GM12873 (cell line): Measurements from ENCODE around the gene RUFY3.

Source experiments
- TF ChIP-seq, protein P1 (sequence below): IDR thresholded peaks from 2 replicates; pipeline ENCODE4 v1.5.1; 2012; ENCODE audit warnings: low read depth, mild to moderate bottlenecking, moderate library complexity, low read length, control low read depth; ENCODE audit not compliant: insufficient read depth; ENCODE audit errors: missing control alignments

RUFY3 gene

DNA sequence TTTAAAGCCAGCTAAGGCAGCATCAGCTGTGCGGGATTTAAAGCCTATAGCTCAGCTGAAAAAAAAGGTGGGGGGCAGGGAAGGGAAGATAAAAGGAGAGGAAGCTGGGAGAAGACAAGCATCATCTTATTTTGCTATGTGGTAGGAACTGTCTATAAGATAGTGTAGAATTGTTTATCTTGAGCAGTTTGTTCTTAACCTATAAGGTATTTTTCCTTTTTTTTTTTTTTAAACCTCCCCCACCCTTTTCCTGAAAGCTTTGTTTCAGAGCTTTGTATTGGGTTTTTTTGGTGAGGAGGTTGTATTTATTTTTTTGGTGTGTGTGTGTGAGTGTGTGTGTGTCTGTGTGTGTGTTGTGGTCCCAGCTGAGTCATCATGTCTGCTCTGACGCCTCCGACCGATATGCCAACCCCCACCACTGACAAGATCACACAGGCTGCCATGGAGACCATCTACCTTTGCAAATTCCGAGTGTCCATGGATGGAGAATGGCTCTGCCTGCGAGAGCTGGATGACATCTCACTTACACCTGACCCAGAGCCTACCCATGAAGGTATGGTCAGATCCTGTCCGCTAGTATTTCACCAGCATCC is 531 bp downstream of the RUFY3 start:
- TF ChIP-seq, protein P1, sequence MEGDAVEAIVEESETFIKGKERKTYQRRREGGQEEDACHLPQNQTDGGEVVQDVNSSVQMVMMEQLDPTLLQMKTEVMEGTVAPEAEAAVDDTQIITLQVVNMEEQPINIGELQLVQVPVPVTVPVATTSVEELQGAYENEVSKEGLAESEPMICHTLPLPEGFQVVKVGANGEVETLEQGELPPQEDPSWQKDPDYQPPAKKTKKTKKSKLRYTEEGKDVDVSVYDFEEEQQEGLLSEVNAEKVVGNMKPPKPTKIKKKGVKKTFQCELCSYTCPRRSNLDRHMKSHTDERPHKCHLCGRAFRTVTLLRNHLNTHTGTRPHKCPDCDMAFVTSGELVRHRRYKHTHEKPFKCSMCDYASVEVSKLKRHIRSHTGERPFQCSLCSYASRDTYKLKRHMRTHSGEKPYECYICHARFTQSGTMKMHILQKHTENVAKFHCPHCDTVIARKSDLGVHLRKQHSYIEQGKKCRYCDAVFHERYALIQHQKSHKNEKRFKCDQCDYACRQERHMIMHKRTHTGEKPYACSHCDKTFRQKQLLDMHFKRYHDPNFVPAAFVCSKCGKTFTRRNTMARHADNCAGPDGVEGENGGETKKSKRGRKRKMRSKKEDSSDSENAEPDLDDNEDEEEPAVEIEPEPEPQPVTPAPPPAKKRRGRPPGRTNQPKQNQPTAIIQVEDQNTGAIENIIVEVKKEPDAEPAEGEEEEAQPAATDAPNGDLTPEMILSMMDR = no peak

DNA sequence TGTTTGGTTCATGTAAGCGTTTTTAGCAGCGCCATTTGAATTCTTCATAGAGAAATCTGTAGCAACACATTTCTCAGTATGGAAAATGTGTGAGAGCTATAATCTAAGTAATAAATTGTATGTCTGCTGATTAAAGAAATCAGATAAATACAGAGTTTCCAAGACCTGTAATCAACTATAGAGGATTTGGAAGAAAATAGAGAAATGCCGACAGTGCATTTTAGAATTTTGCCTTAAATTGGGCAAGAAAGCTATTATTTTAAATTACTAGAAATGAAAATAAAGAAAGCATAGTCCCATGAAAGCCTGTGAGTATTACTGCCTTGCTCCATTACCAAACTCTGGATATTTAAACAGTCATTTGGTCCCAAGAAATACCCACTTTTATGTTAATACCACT is 2.7 kb downstream of the RUFY3 start:
- TF ChIP-seq, protein P1 = no peak

DNA sequence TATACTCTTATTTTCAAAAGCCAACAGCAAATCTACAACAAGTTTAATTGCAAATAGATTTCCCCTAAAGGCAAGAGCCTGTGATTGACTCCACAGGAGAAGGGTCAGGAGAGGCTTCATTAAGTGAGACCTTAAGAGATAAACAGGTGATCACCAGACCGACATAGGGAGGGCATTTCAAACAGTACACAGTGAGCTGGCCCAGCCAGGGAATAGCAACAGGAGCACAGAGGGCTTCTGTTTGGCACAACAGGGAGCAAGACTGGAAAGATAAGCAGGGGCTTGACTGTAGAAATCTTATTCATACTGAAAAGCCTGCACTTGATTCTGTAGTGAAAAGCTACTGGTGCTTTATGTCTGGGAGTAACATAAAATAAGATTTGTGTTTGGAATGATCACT is 3.9 kb downstream of the RUFY3 start:
- TF ChIP-seq, protein P1 = no peak

DNA sequence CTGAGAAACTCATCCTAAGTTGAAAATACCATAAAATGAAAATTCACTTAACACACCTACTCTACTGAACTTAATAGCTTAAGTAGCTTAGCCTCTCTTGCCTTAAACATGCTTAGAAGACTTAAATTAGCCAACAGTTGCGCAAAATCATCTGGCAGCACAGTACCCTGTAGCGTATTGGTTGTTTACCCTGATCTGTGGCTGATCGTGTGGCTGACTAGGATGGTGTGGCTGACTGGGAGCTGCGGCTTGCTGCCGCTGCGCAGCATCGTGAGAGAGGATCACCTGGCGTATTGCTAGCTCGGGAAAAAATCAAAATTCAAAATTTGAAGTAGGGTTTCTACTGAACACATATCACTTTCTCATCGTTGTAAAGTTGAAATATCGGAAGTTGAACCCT is 6.3 kb downstream of the RUFY3 start:
- TF ChIP-seq, protein P1 = no peak

DNA sequence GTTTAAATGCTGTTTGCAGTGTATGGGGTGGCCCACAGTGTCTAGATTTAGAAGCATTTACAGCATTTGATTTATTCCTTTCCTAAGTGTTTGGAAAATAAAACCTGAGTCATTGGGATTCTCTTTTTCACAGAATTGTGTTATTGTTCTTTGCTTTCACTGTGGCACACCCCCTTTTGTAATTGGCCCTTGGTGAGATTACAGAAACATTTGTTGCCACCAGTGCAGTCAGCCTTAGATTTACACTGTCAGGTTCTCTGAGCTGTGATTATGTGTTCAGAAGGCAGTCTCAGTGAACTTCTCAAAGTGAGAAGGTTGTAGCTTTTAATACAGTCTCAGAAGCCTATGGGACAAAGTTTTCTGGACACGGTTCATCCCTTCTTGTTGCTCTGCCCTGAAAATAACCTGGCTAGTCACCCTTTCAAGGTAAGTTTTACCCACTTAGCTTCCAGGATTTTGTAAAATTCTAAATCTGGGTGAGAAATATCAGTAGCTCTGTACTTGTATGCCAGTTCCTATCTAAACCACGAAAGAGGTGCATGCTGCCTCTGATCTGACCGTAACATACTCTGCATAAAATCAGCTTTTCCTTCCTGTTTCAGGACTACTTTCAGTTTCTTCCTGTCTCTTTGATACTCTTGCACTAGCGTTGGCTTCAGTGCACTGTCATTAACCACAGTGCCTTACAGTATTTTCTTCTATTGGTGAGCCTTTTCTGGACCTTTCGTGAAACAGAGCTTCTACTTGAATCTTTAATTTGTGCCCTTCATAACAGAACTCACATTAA is 12.6 kb downstream of the RUFY3 start:
- TF ChIP-seq, protein P1 = no peak

DNA sequence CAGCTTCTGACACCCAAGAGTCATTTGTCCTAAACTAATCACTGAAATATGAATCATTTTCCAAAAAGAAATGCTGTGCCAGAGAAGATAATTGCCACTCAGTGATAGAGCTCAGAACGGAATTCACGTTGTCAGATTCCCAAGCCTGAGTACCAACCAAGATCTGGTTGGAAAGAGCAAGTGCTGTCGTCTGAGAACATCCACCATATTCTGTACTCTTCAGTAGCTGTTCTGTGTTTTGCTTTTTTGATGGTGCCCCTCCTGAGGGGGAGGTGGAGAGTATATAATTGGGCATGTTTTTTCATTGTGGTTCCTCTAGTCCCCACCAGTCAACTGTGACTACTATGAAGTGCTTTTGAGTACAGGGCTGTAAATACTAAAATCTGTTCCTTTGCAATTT is 13.2 kb downstream of the RUFY3 start:
- TF ChIP-seq, protein P1 = no peak

DNA sequence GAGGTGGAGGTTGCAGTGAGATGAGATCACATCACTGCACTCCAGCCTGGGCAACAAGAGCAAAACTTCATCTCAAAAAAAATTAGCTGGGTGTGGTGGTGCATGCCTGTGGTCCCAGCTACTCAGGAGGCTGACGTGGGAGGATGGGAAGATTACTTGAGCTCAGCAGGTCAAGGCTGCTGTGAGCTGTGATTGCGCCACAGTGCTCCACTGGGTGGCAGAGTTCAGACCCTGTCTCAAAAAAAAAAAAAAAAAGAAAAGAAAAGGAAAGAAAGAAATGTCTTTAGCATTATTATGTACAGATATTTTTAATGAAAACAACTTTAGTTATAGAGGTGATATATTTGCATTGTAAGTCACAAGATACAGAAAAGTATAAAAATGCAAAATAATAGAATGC is 14.2 kb downstream of the RUFY3 start:
- TF ChIP-seq, protein P1 = peak; percentile 49
